NOMO-1 (cell line): ENCODE data around the gene ZNF774.
"Not testable (repeated sequence)": the region's sequence is repeated elsewhere in the genome, so short reads cannot be mapped to it uniquely, and the experiment has no call there.

Source experiments
- DNase-seq, 2 experiments: peaks; one replicate each; lab custom pipeline; 2025; ENCODE audit not compliant: unreplicated experiment in 2 of 2; lab: John Stamatoyannopoulos, UW

Gene ZNF774

DNA sequence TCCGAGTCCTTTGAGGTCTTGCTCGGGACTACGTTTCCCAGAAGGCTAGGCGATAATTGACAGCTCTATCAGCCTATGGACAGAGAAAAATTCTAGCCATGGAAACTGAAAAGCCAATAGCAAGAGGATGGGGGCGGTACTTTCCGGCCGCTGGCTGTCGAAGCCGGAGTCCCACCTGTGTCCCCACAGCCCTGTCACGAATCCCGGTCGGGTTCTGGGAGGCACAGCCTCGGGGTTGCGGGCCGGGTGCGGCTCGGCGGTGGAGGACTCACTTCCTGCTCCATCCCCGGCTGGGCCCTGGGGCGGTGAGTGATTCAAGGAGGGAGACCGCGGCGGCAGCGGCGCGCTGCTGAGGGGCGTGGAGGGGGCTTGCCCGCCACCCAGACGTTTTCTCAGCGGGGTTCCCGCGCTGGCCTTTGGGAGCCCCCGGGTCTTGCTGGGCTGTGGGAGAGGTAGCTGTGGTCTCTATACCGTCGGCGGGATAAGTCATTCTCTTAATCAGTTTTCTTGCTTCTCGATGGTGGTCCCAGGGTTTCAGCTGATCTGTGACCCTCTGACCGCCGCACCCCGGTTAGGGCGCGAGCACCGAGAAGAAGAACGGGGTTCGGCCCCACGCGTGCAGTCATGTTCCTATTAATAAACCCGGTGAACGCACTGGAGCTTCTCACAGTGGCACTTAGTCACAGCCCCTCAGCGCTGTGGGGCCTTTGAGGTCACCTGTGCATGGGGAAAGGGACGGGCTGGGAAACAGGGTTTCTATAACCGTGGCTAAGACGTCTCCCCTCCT is at the start of gene ZNF774:
Gene ZNF774, plus strand, starts transcription at position 178 of the 787 bp plus-strand sequence. CDS start 2,377 bp downstream, outside the sequence.
- DNase-seq, result peak; percentile 88 to 90

DNA sequence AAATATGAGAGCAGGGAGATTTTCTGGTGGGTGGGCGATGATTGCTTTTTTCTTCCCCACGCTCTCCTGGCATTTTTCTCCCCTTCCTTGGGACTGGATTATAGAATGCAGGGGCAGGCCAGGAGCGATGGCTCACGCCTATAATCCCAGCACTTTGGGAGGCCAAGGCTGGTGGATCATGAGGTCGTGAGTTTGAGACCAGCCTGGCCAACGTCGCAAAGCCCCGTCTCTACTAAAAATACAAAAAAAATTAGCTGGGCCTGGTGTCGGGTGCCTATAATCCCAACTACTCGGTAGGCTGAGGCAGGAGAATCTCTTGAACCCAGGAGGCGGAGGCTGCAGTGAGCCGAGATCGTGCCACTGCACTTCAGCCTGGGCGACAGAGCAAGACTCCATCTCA is 46.7 kb upstream of the ZNF774 start:
- DNase-seq, result not testable (repeated sequence)

DNA sequence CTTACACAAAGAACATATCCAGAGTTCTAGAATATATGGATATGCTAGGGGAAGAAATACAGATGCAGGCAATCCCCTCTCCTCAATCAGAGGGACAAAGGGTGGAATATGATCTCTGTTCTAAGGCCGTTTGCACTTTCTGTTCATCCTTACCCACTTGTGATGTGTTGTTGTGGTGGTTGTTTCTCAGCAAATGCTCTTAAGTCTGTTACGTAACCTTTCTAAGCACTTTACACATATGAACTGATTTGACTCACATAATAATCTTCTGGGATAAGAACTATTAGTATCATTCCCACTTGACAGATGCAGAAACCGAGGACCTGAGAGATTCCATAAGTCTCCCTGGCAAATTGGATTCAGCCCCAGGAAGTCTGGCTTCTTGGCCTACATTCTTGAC is 46.2 kb upstream of the ZNF774 start:
- DNase-seq, result peak in 1 of 2 experiments; percentile 47

DNA sequence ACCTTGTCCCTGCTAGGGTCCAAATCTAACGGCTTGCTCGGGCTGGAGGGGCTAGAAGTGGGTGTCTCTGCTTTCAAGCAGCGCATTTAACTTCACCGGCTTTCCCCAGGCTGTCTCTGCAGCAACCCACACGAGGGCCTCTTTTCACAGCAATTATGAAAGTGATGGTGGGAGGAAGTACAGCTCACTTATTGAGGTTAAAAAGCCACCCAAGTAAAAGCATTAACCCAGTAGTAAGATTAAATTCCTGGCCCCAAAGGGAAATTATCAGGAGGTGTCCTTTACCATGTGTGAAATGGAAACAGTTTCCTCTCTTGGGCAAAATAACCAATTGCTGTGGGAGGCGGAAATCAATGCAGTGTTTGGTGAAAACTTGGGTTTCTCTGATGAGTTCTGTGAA is 45.5 kb upstream of the ZNF774 start:
- peak; percentile 60 to 75 for DNase-seq

DNA sequence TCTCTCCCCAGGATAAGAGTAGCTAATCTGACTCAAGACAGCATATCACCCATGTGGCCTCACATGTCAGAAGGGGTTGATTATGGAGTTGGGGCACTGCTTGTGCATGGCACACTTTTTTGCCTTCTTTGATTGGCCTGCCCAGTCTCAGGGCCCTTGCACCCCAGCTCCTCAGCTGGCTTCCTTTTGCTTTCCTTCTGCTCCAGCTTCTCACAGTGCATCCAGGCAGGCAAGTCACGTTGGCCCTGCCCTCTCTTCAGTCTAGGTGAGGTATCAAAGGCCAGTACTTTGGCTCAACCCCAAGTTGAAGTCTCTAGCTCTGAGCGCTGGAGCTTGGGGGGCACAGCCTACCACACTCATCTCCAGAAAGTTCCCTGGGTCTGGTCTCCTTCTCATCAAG is 44.4 kb upstream of the ZNF774 start:
- DNase-seq, result no peak

DNA sequence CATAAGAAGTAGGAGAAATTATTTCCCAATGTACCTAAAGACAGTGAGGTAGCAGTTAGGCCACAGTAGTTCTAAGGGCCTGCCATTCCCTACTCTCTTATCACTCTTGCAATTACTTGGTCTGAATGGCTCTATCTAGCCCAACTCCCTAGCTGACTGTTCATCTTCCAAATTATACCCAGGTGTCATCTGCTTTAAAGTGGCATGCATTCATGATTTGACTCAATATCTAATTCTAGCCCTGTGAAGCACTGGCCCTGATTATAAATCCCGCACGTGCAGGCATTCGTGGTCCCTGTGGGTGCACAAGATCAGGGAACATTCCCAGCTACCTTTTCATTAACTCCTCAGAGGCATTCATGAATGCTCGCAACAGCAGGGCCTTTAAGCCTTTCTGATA is 43.1 kb upstream of the ZNF774 start:
- no peak for DNase-seq

DNA sequence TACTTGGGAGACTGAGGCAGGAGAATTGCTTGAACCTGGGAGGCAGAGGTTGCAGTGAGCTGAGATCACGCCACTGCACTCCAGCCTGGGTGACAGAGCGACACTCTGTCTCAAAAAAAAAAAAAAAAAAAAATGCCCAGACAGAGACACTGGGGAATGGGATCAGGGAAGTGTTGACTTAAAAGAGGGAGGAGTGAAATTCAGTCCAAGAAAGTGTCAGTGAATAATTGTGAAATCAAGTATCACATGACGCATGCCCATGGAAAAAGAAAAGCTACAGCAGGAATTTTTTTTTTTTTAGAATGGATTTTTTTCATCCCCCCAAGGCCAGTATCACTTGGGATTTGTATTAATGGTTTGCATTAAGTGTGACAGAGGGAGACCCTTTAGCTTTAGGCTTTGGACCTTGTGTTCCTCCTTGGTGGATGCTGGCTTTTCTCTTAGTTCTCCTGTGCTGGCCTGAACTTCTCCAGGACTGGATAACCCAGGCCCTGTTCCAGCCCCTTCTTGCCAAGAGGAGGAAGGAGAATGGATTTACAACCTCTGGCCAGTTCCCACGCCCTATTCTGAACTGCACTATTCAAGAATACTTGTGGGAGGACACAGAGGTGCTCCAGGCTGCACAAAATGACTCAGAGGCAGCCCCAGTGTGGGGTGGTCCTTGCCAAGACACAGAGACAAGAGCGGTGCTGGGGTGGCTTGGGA is 36.7 kb upstream of the ZNF774 start:
- DNase-seq, result no peak

DNA sequence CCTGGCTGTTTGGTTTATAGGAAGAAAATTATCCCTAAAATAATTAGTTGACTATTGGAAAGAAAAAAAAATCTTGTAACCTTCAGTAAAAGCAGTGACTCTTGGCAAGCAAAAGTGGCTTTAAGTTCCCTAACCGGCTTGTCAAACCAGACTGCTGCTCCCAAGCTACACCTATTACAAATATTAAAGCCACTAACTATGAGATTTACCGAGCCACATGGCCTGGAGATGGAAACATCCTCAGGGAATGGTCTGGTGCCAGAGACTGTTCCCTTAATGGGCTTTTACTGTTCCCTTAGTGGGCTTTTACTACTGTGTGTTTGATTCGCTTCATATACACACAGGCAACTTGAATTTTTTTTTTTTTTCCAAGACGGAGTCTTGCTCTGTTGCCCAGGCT is 35.9 kb upstream of the ZNF774 start:
- DNase-seq, result no peak

DNA sequence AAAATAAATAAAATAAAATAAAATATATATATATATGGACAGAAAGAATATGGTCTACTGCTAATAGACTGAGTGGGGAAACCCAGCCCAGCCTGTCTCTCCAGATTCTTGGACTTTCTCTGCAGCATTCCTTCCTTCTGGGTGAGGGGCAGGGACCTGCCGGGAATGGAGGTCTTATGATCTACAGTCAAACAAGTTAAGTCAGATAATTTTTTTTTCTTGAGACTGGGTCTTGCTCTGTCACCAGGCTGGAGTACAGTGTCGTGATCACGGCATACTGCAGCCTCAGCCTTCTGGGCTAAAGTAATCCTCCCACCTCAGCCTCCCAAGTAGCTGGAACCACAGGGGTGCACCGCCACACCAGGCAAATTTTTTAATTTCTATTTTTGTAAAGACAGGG is 33.5 kb upstream of the ZNF774 start:
- no peak for DNase-seq

DNA sequence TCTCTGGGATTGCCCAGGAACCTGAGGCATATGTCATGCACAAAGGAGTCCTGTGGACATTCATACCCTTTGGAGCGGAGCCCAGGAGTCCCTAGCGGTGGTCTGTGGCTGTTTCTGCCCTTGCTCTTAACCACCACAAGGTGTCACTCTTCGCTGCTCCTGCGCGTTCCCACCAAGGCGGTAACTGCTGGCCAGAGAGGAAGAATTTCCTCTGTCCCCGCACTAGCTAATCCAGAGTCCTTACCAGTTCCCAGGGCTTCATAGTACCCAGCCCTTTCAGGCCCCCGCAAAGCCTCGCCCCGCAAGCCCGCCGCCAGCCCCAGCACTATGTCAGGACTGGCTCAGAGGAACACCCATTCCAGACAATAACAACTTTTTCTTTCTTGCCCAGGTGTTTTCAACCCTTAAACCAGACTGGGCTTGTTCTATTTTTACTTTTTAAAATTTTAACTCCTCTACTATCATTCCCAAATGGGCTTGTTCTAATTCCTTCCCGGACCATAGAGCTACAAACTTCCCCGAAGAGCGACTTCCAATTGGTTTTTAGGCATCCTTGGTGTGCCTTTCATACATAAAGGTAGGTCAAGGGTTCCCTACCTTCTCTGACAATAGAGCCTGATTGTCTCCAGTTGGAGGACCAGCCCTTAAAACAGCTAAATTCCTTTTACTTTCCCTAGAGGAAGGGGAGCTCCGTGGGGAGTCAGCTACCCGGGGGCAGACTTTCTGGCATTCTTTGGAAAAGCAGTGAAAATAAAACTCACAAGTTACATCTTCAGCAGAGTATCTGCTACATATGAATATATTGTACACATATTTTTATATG is 31.8 kb upstream of the ZNF774 start:
- peak; percentile 71 to 73 for DNase-seq

DNA sequence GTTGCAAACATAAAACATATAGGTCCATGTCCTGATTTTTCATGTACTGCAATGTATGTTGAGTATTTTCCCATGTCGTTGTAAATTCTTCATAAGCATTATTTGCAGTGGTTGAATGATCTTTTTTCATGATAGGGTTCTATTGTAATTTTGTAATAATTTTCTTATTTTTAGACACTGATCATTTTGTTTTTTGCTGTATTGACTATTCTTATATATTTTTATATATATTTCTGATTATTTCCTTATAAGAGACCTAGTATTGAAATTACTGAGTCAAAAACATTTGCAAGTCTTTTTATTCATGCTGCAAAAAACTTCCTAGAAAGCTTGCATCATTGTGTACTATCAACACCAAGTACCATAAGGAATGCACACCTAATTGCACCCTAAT is 31.2 kb upstream of the ZNF774 start:
- no peak for DNase-seq

DNA sequence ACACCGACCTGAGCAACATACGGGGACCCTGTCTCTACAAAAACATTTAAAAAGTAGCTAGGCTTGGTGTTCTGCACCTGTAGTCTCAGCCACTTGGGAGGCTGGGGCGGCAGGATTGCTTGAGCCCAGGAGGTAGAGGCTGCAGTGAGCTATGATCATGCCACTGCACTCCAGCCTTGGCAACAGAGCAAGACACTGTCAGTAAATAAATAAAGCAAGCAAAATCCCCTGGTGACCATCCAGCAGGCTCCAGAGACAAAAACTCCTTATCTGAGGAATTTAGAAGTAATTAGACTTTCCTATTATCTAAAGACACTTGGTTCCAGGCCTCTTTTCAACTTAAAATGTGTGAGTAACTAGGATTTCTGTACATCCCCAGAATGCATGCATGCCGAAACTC is 29.5 kb upstream of the ZNF774 start:
- no peak for DNase-seq

DNA sequence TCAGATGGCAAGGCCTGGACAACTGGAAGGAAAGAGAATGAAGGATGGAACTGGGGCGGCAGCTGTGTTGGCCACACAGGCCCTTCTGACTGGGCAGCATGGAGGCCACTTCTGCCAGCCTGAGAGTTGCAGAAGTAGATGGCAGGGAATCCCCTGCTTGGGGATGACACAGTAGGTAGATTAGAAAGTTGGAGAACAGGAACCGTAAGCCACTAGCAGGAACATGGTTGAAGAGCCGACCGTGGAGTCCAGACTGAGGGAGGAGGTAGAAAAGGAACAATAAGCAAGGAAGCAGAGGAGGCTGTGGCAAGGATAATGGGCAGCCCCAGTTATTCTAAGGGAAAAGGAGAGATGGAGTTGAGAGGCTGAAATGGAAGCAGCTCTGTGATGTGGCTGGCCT is 26.4 kb upstream of the ZNF774 start:
- DNase-seq, result no peak

DNA sequence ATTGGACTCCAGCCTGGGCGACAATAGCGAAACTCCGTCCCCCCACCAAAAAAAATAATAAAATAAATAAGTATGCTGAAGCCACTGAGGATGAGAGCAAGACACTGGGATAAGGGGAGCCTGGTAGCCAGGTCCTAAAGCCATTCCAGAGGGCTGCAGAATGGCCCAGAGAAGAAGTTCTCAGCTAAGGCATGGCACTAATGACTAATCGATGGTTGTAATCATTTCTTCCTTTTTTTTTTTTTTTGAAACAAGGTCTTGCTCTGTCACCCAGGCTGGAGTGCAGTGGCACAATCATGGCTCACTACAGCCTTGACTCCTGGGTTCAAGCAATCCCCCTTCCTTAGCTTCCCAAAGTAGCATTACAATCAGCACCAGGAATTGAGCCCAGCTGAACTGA is 25.6 kb upstream of the ZNF774 start:
- DNase-seq, result no peak

DNA sequence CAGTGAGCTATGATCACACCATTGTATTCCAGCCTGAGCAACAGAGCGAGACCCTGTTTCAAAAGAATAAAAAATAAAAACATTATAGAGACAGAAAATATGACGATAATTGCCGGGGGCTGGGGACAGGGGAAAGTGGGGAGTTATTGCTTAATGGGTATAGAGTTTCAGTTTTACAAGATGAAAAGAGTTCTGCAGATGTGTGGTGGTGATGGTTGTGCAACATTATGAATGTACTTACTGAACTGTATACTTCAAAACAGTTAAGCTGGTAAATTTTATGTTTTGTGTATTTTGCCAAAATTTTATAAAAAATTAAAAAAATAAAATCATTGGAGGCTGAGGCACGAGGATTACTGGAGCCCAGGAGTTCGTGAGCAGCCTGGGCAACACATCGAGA is 24.8 kb upstream of the ZNF774 start:
- peak; percentile 58 to 69 for DNase-seq

DNA sequence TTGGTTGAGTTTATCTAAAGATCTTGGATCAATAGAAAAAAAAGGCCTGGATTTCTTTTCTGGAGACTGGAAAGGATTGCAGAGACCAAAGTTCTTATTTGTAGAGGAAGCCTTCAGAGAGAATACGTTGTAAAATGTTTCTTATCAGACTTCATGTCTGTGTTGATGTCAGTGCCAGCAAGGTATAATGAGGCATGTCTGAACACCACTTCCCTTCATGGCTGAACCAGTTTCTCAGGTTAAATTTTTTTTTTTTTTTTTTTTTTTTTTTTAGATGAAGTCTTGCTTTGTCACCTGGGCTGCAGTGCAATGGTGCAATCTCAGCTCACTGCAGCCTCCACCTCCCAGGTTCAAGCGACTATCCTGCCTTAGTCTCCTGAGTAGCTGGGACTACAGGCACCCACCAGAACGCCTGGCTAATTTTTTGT is 17.8 kb upstream of the ZNF774 start:
- no peak for DNase-seq

DNA sequence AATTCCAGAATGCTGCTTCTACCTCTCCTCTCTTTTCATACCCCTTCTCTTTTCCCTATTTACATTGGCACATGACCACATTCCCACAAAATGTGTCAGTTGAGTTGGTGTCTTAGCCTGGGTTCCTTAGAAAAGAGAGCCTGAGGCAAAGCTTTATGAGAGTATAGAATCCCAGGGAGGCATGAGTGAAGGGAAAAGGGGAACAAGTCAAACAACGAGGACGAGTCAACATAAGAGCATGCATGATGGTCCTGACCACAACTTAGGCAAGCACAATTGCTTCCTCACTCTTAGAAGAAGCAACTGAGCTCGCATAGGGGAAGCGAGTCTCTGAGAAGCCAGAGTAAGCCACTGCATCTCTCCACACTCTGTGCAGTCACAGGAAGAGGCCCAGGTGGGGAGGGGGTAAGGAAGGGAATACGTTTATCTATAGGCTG is 15.4 kb upstream of the ZNF774 start:
- DNase-seq, result peak; percentile 84 to 96

DNA sequence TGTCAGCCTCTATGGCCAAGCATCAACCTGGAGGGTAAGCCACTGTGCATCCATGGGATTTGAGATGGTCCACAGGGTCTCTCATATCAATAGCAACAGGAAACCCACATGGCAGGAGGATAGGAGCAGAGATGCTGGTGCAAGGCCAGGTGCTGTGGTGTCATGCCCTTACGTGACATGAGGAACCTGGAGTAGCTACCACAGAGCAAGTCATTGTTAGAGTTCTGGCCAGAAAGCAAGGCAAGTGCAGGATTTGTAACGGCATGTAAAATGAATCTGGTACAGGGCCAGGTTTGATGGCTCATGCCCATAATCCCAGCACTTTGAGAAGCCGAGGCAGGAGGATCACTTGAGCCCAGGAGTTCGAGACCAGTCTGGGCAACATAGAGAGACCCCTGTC is 14.8 kb upstream of the ZNF774 start:
- peak; percentile 69 to 72 for DNase-seq

DNA sequence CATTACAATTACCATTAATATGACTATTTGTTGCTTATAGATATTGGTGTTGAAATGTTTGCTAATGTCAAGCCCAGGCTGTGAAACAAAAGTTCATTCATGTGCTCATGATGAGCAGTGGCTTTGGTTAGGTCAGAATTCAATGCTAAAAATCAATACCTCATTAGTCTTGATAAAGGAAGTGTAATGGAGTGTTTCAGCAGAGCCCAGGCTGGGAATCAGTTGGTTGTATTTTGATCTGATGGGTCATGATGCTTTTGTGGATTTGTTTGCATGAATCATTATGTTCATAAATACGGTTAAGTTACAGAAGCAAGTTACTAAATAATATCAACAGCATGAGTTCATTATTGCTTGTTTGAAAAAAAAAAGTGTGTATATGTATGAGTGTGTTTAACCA is 13.6 kb upstream of the ZNF774 start:
- no peak for DNase-seq

DNA sequence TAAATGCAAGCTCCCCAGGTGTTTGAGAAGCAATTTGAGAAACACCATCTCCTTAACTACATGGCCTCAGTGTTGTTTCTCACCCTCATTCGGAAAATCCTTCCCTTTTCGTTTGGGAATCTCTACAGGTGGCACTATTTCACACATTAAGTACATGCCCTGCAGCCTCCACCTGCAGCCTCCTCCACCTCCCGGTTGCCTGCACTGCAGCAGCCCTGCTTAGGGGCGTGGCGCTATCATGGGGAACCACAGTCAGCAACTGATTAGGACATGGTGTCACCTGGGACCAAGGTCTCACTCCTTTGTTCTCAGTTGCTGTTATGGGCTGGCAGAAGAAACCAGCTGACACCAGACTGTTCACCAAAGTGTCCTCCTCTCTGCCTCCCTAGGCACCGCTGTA is 11.7 kb upstream of the ZNF774 start:
- no peak for DNase-seq

DNA sequence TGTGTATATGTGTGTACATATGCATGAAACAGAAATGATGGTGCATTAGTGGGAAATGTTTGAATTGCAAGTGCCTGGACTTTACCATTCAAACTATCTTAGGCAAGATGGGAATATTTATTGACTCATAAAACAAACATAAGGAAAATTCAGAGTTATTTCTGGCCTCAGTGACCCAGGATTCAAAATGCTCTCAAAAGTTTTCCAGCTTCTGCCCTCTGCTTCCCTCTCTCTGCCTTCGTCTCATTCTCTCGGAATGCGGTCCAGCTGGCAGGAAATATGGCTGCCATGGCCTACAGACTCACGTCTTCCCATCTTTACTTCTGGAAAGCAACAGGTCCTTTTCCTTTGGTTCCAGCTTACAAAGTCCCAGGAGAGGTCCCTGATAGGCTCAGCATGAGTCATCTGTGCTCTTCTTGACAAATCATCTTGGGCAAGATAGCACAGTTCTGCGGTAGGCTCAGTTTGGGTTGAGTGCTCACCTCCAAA is 8.7 kb upstream of the ZNF774 start:
- no peak for DNase-seq
